Measurements from ENCODE around the gene FOXQ1. TPM values are rescaled to one million over a fixed set of nuclear protein-coding genes. Genes with fewer than 3 reads are reported as not detected.

FOXQ1 gene
- total and polyA plus RNA-seq, 9 of the 15 experiments (the other 6 are each of a cell fraction or from before 2014, with no cell fraction given) = not detected

DNA sequence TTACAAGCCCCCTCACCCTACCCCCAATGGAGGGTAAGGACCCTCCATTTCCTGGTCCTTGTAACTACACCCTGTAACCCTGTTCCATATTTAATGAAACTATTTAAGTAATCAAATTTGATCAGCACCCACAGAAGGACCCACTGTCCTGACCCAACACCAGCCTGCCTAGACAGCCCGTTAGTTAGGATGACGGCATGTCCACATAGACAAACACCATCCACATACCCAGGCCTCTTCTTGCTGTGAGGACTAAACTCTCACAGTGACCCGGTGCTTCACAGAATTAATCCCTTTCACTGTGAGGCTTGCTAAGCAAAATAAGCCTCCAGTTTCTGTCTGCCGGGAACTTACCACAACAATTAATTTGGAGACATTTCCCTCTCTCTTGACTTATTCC, 32.8 kb upstream of the FOXQ1 start:
- BruUV-seq (replicated peaks) = no TSS peak
- DNase-seq (ENCODE audit: extremely low read depth in 1 of 4, low spot score in 3 of 4) = no peak
- Histone ChIP-seq H3K9me3 (replicated peaks; ENCODE audit: control insufficient read depth, insufficient read depth, low read depth, low read length) (no peaks in the 10 kb centered on the region), H3K4me2 (ENCODE audit: insufficient read depth, low read length) (no peak overlapping the region), H3K4me1 (replicated peaks in 1 of 2; ENCODE audit: control insufficient read depth in 2 of 2, insufficient read depth in 2 of 2, low read length in 2 of 2) (no peaks in the 10 kb centered on the region), H3K27me3 (ENCODE audit: control insufficient read depth in 2 of 2, insufficient read depth in 2 of 2, low read length in 2 of 2) (peaks cover 0 to 6% of the 10 kb centered on the region in 2 experiments; a peak in 3 of 5 replicates), H3K4me3 (no peak overlapping the region), H3K27ac (ENCODE audit: extremely low read depth, low read depth, low read length) (no peak overlapping the region), H4K20me1 (replicated peaks; ENCODE audit: control insufficient read depth, insufficient read depth, low read length) (no peaks in the 10 kb centered on the region), H3K79me2 (ENCODE audit: control insufficient read depth, insufficient read depth, low read length) (no peaks in the 10 kb centered on the region), H2AFZ (ENCODE audit: low read depth, low read length) (no peak overlapping the region), H3K9me1 (ENCODE audit: control insufficient read depth, insufficient read depth, low read length) (no peaks in the 10 kb centered on the region), H3K36me3 (ENCODE audit: control insufficient read depth, insufficient read depth, low read length) (no peaks in the 10 kb centered on the region), H3K9ac (ENCODE audit: insufficient read depth in 1 of 2, low read depth in 2 of 2, low read length in 2 of 2) (no peak overlapping the region)
- ATAC-seq = no peak
- intact Hi-C loops (cut with micrococcal nuclease) (no loop called here), in situ Hi-C loops (cut with MboI) (no loop called here)
- WGBS (ENCODE audit: insufficient coverage, low coverage, missing lambda C conversion rate) = 0% methylated on average over 4 of the region's 4 CpGs
- POLR2A ChIA-PET = interaction anchor here (1.1 kb wide), 1 partner anchor 21 kb away, joined by 3 read pairs; no protein-coding TSS in a partner anchor
- FAIRE-seq = no peak
- CTCF ChIA-PET (ENCODE audit: low intra/inter-chr PET ratio) = no interaction called here
- TF ChIP-seq RB1 (IDR thresholded peaks at IDR 0.05; ENCODE audit: low read depth) = no peak
- TF ChIP-seq, protein P1, sequence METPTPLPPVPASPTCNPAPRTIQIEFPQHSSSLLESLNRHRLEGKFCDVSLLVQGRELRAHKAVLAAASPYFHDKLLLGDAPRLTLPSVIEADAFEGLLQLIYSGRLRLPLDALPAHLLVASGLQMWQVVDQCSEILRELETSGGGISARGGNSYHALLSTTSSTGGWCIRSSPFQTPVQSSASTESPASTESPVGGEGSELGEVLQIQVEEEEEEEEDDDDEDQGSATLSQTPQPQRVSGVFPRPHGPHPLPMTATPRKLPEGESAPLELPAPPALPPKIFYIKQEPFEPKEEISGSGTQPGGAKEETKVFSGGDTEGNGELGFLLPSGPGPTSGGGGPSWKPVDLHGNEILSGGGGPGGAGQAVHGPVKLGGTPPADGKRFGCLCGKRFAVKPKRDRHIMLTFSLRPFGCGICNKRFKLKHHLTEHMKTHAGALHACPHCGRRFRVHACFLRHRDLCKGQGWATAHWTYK (CRISPR knock-in tag; IDR thresholded peaks at IDR 0.05) = no peak
- no peak for TF ChIP-seq ZNF584 (CRISPR knock-in tag; IDR thresholded peaks at IDR 0.05; ENCODE audit: low read depth)
- TF ChIP-seq, protein P2, sequence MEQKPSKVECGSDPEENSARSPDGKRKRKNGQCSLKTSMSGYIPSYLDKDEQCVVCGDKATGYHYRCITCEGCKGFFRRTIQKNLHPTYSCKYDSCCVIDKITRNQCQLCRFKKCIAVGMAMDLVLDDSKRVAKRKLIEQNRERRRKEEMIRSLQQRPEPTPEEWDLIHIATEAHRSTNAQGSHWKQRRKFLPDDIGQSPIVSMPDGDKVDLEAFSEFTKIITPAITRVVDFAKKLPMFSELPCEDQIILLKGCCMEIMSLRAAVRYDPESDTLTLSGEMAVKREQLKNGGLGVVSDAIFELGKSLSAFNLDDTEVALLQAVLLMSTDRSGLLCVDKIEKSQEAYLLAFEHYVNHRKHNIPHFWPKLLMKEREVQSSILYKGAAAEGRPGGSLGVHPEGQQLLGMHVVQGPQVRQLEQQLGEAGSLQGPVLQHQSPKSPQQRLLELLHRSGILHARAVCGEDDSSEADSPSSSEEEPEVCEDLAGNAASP (IDR thresholded peaks at IDR 0.05) = no peak
- TF ChIP-seq ZNF217 (CRISPR knock-in tag; IDR thresholded peaks at IDR 0.05) = no peak
- no peak for TF ChIP-seq ILF3 (IDR thresholded peaks at IDR 0.05; ENCODE audit: borderline replicate concordance)
- TF ChIP-seq ZNF699 (CRISPR knock-in tag; IDR thresholded peaks at IDR 0.05; ENCODE audit: insufficient replicate concordance) = no peak
- TF ChIP-seq, protein P3, sequence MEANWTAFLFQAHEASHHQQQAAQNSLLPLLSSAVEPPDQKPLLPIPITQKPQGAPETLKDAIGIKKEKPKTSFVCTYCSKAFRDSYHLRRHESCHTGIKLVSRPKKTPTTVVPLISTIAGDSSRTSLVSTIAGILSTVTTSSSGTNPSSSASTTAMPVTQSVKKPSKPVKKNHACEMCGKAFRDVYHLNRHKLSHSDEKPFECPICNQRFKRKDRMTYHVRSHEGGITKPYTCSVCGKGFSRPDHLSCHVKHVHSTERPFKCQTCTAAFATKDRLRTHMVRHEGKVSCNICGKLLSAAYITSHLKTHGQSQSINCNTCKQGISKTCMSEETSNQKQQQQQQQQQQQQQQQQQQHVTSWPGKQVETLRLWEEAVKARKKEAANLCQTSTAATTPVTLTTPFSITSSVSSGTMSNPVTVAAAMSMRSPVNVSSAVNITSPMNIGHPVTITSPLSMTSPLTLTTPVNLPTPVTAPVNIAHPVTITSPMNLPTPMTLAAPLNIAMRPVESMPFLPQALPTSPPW (CRISPR knock-in tag; IDR thresholded peaks at IDR 0.05) = no peak
- TF ChIP-seq TAF1 (IDR thresholded peaks at IDR 0.05; ENCODE audit: control insufficient read depth, extremely low read depth, insufficient read depth, low read length, severe bottlenecking) = no peak
- no peak for TF ChIP-seq NCOA1 (IDR thresholded peaks at IDR 0.05; ENCODE audit: low read depth)
- TF ChIP-seq NEUROD1 (IDR thresholded peaks at IDR 0.05; ENCODE audit: borderline replicate concordance, low read depth, low read length, partially characterized antibody) = no peak
- no peak for TF ChIP-seq KDM5B (IDR thresholded peaks at IDR 0.05; ENCODE audit: insufficient replicate concordance, low read depth, low read length)
- TF ChIP-seq PHB2 (IDR thresholded peaks at IDR 0.05; ENCODE audit: low read depth) = no peak
- TF ChIP-seq, protein P4, sequence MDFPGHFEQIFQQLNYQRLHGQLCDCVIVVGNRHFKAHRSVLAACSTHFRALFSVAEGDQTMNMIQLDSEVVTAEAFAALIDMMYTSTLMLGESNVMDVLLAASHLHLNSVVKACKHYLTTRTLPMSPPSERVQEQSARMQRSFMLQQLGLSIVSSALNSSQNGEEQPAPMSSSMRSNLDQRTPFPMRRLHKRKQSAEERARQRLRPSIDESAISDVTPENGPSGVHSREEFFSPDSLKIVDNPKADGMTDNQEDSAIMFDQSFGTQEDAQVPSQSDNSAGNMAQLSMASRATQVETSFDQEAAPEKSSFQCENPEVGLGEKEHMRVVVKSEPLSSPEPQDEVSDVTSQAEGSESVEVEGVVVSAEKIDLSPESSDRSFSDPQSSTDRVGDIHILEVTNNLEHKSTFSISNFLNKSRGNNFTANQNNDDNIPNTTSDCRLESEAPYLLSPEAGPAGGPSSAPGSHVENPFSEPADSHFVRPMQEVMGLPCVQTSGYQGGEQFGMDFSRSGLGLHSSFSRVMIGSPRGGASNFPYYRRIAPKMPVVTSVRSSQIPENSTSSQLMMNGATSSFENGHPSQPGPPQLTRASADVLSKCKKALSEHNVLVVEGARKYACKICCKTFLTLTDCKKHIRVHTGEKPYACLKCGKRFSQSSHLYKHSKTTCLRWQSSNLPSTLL (IDR thresholded peaks at IDR 0.05) = no peak
- TF ChIP-seq LEF1 (IDR thresholded peaks at IDR 0.05) = no peak
- TF ChIP-seq, protein P5, sequence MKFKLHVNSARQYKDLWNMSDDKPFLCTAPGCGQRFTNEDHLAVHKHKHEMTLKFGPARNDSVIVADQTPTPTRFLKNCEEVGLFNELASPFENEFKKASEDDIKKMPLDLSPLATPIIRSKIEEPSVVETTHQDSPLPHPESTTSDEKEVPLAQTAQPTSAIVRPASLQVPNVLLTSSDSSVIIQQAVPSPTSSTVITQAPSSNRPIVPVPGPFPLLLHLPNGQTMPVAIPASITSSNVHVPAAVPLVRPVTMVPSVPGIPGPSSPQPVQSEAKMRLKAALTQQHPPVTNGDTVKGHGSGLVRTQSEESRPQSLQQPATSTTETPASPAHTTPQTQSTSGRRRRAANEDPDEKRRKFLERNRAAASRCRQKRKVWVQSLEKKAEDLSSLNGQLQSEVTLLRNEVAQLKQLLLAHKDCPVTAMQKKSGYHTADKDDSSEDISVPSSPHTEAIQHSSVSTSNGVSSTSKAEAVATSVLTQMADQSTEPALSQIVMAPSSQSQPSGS (CRISPR knock-in tag; IDR thresholded peaks at IDR 0.05) = no peak

Measured in K562 (cell line).